ENCODE data around the gene SYNE4. TPM values are rescaled to one million over a fixed set of nuclear protein-coding genes. Genes with fewer than 3 reads are reported as not detected.

Gene SYNE4
- total RNA-seq, 1 donor from 2014 or later: 1.1 TPM

DNA sequence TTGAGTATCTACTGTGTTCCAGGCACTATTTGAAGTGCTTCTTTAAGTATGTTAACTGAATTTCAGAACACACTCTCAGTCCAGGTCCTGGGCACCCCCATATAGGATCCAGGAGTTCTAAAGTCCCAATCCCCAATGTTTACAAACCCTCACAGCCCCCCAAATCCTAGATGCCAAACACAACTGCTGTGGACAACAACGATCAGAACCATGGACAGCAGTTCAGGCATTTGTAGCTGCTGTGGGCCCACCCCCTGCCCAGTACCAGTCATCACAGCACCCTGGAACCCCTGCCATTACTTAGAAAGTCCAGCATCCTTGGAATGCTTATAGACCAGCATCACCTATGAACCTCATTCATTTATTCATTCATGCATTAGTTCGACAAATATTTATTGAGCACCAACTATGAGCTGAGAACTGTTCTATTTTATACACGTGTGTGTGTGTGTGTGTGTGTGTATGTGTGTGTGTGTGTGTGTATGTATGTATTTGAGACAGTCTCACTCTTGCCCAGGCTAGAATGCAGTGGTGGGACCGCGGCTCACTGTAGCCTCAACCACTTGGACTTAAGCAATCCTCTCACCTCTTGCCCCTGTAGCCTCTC is 32.9 kb downstream of the SYNE4 start:
- Histone ChIP-seq H3K4me2 (ENCODE audit: low read length) (no peak overlapping the region), H2AFZ (ENCODE audit: low read depth, low read length) (no peak overlapping the region), H3K9ac (ENCODE audit: low read length) (no peak overlapping the region), H3K27me3 (ENCODE audit: insufficient read depth, low read length) (peaks cover 1% of the 10 kb centered on the region), H3K4me3 (ENCODE audit: insufficient read depth, low read depth, low read length) (no peak overlapping the region), H3K4me1 (ENCODE audit: insufficient read depth, low read length) (no peaks in the 10 kb centered on the region), H3K79me2 (ENCODE audit: insufficient read depth, low read length) (no peaks in the 10 kb centered on the region), H3K36me3 (ENCODE audit: insufficient read depth, low read length) (no peaks in the 10 kb centered on the region), H4K20me1 (ENCODE audit: insufficient read depth, low read length) (no peaks in the 10 kb centered on the region), H3K9me3 (ENCODE audit: insufficient read depth, low read depth, low read length) (no peaks in the 10 kb centered on the region), H3K27ac (ENCODE audit: low read depth, low read length) (no peak overlapping the region)
- TF ChIP-seq, protein P1, sequence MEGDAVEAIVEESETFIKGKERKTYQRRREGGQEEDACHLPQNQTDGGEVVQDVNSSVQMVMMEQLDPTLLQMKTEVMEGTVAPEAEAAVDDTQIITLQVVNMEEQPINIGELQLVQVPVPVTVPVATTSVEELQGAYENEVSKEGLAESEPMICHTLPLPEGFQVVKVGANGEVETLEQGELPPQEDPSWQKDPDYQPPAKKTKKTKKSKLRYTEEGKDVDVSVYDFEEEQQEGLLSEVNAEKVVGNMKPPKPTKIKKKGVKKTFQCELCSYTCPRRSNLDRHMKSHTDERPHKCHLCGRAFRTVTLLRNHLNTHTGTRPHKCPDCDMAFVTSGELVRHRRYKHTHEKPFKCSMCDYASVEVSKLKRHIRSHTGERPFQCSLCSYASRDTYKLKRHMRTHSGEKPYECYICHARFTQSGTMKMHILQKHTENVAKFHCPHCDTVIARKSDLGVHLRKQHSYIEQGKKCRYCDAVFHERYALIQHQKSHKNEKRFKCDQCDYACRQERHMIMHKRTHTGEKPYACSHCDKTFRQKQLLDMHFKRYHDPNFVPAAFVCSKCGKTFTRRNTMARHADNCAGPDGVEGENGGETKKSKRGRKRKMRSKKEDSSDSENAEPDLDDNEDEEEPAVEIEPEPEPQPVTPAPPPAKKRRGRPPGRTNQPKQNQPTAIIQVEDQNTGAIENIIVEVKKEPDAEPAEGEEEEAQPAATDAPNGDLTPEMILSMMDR (IDR thresholded peaks at IDR 0.05; ENCODE audit: insufficient read depth, low read depth, low read length): no peak
- TF ChIP-seq EZH2 (IDR thresholded peaks at IDR 0.05; ENCODE audit: insufficient read depth, low read length): no peak
- Mint-ChIP-seq H3K27ac (ENCODE audit: unreplicated experiment) (no peak overlapping the region), H3K4me1 (ENCODE audit: low read depth, unreplicated experiment) (no peaks in the 10 kb centered on the region), H3K4me3 (ENCODE audit: unreplicated experiment) (no peak overlapping the region), H3K27me3 (ENCODE audit: low read depth, unreplicated experiment) (peaks cover 55% of the 10 kb centered on the region), H3K36me3 (ENCODE audit: low read depth, unreplicated experiment) (no peaks in the 10 kb centered on the region), H3K9me3 (ENCODE audit: unreplicated experiment) (no peaks in the 10 kb centered on the region)
- no peak for FAIRE-seq
- peak; percentile 16 for DNase-seq (ENCODE audit: low read depth)

DNA sequence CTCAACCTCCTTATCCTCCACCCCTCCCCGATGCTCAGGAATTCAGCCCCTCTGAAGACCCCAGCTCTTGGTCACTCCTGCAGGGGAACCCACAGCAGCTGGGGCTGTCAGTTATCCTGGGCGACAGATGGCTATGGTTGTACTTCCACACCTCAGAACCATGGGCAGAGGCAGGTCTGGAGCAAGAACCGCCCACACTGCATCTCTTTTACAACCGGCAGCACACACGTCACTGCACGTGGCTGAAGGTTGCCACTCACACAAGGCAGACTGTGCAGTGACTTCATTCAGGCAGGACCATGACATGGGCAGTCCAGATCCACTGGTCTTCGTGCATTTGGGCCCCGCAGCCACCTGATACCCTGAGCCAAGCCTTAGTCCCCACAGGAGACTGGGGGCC is 35.1 kb downstream of the SYNE4 start:
- H3K9me3 Mint-ChIP-seq (ENCODE audit: unreplicated experiment): no peaks in the 10 kb centered on the region
- Histone ChIP-seq H3K27me3 (ENCODE audit: insufficient read depth, low read length) (no peaks in the 10 kb centered on the region), H3K27ac (ENCODE audit: low read depth, low read length) (no peak overlapping the region), H3K4me2 (ENCODE audit: low read length) (no peak overlapping the region), H3K36me3 (ENCODE audit: insufficient read depth, low read length) (no peaks in the 10 kb centered on the region), H2AFZ (ENCODE audit: low read depth, low read length) (no peak overlapping the region), H3K9ac (ENCODE audit: low read length) (no peak overlapping the region), H4K20me1 (ENCODE audit: insufficient read depth, low read length) (no peaks in the 10 kb centered on the region), H3K9me3 (ENCODE audit: insufficient read depth, low read depth, low read length) (no peaks in the 10 kb centered on the region), H3K79me2 (ENCODE audit: insufficient read depth, low read length) (no peaks in the 10 kb centered on the region), H3K4me3 (ENCODE audit: insufficient read depth, low read depth, low read length) (no peak overlapping the region), H3K4me1 (ENCODE audit: insufficient read depth, low read length) (no peaks in the 10 kb centered on the region)
- H3K36me3 Mint-ChIP-seq (ENCODE audit: low read depth, unreplicated experiment): no peaks in the 10 kb centered on the region
- no peaks in the 10 kb centered on the region for H3K4me1 Mint-ChIP-seq (ENCODE audit: low read depth, unreplicated experiment)
- DNase-seq (ENCODE audit: low read depth) (no peak), FAIRE-seq (no peak)
- H3K27ac Mint-ChIP-seq (ENCODE audit: unreplicated experiment): no peak overlapping the region
- no peak overlapping the region for H3K4me3 Mint-ChIP-seq (ENCODE audit: unreplicated experiment)
- no peak for TF ChIP-seq EZH2 (IDR thresholded peaks at IDR 0.05; ENCODE audit: insufficient read depth, low read length)
- TF ChIP-seq, protein P1 (IDR thresholded peaks at IDR 0.05; ENCODE audit: insufficient read depth, low read depth, low read length): no peak
- peaks cover 51% of the 10 kb centered on the region for H3K27me3 Mint-ChIP-seq (ENCODE audit: low read depth, unreplicated experiment)

DNA sequence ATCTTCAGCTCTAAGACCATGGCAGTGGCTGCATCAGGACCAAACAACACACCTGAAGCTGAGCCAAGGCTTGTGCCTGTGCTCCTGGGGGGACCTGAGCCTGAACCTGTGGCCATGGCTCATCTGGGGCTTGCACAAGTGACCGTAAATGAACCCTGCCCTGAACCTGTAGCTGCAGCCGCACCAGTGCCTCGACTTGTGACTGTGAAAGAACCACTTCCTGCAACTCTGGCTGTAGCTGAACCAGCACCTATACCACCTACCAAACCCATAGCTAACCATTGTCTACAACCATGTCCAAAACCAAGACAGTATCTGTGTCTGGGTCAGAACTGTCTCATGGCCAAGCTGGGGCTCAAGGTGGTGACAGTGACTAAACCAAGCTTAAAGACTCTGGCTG is 41.8 kb downstream of the SYNE4 start:
- H3K4me2 ChIP-seq (ENCODE audit: low read length): no peak overlapping the region
- no peaks in the 10 kb centered on the region for H3K36me3 ChIP-seq (ENCODE audit: insufficient read depth, low read length)
- no peak overlapping the region for H3K27ac ChIP-seq (ENCODE audit: low read depth, low read length)
- no peak overlapping the region for H3K9ac ChIP-seq (ENCODE audit: low read length)
- no peaks in the 10 kb centered on the region for H3K9me3 ChIP-seq (ENCODE audit: insufficient read depth, low read depth, low read length)
- H3K27me3 Mint-ChIP-seq (ENCODE audit: low read depth, unreplicated experiment): peaks cover 32% of the 10 kb centered on the region
- FAIRE-seq (no peak), DNase-seq (ENCODE audit: low read depth) (no peak)
- no peaks in the 10 kb centered on the region for H3K4me1 ChIP-seq (ENCODE audit: insufficient read depth, low read length)
- TF ChIP-seq, protein P1 (IDR thresholded peaks at IDR 0.05; ENCODE audit: insufficient read depth, low read depth, low read length): no peak
- no peak for TF ChIP-seq EZH2 (IDR thresholded peaks at IDR 0.05; ENCODE audit: insufficient read depth, low read length)
- no peaks in the 10 kb centered on the region for H3K27me3 ChIP-seq (ENCODE audit: insufficient read depth, low read length)
- no peaks in the 10 kb centered on the region for H4K20me1 ChIP-seq (ENCODE audit: insufficient read depth, low read length)
- no peaks in the 10 kb centered on the region for H3K4me1 Mint-ChIP-seq (ENCODE audit: low read depth, unreplicated experiment)
- no peaks in the 10 kb centered on the region for H3K36me3 Mint-ChIP-seq (ENCODE audit: low read depth, unreplicated experiment)
- H3K9me3 Mint-ChIP-seq (ENCODE audit: unreplicated experiment): no peaks in the 10 kb centered on the region
- no peak overlapping the region for H3K4me3 Mint-ChIP-seq (ENCODE audit: unreplicated experiment)
- no peaks in the 10 kb centered on the region for H3K79me2 ChIP-seq (ENCODE audit: insufficient read depth, low read length)
- no peak overlapping the region for H2AFZ ChIP-seq (ENCODE audit: low read depth, low read length)
- H3K4me3 ChIP-seq (ENCODE audit: insufficient read depth, low read depth, low read length): no peak overlapping the region
- no peak overlapping the region for H3K27ac Mint-ChIP-seq (ENCODE audit: unreplicated experiment)

All from astrocyte (in vitro differentiated cells and primary cell).